GM18507 (cell line): Measurements from ENCODE around the gene CCNG2.

Experiments
- DNase-seq: peaks from one replicate; pipeline ENCODE4 v3.0.0; 2011; ENCODE audit warnings: low read depth; ENCODE audit not compliant: insufficient read length; ENCODE audit errors: extremely low spot score
- FAIRE-seq: peaks from 2 replicates; lab custom pipeline; 2011; peaks lifted over from hg19 to GRCh38; lab: Jason Lieb, UNC

Gene CCNG2

GRCh38 chr4:77172336-77172735, 15.3 kb downstream of the CCNG2 start:
- FAIRE-seq (no peak), DNase-seq (no peak)

GRCh38 chr4:77174426-77174825, 17.4 kb downstream of the CCNG2 start:
- no peak for DNase-seq
- no peak for FAIRE-seq

- FAIRE-seq (no peak), DNase-seq (no peak)
Observed at GRCh38 chr4:77175201-77175611, 18.2 kb downstream of the CCNG2 start.

- no peak for FAIRE-seq
Observed at GRCh38 chr4:77176640-77177039, 19.6 kb downstream of the CCNG2 start.

GRCh38 chr4:77177199-77177598, 20.2 kb downstream of the CCNG2 start:
- DNase-seq: no peak
- no peak for FAIRE-seq

More at GRCh38 chr4:77176640-77177039, 19.6 kb downstream of the CCNG2 start:
- no peak for DNase-seq

GRCh38 chr4:77178560-77178959, 21.6 kb downstream of the CCNG2 start:
- no peak for DNase-seq
- no peak for FAIRE-seq

DNA sequence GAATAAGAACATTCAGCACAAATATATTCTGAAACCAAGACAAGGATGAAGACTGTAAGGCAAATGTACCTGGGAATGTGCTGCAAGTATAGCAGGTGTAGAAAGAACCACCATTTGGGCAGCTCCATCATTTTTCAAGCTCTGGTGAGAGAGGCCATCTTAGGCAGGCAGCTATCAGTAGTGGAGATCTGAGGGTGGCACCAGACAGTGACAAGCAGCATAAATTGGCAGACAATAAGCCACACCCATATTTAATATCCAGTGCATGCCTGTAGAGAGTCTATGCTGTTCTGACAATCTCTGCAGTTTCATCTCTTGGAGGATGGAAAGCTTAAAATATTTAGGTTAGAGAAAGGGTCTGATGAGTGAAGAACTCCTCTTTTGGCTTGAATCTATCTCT, 22.5 kb downstream of the CCNG2 start:
- DNase-seq (no peak), FAIRE-seq (no peak)

GRCh38 chr4:77181720-77182119, 24.7 kb downstream of the CCNG2 start:
- FAIRE-seq (no peak), DNase-seq (no peak)

DNA sequence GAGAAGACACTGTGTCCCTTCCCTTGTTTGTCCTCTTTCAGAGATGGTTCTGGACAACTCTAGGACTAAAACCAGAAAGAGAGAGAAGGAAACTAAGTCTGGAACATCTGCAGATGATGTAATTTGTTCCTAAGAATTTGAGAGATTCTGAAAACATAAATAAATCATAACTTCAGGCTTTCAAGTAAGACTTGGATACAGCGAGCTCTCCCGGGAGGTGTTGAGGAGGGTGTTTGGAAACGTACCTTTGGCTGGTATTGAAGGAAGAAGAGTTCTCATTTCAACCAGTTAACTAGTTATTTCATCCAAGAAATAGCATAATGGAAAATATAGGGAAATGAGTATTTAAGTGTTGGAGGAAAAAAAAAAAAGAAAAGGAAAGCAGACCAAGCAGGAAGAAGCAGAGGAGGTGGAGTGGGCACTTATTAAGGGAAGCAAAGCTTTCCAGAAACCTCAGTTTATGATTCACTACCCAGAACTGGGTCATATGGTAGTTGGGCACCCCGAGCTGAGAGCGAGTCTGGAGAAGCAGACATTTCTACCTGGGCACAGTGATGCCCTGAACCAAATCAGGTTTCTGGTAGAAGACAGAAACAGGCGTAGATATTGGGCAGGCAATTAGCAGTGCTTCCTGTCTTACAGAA, 26.9 kb downstream of the CCNG2 start:
- DNase-seq (no peak), FAIRE-seq (no peak)

DNA sequence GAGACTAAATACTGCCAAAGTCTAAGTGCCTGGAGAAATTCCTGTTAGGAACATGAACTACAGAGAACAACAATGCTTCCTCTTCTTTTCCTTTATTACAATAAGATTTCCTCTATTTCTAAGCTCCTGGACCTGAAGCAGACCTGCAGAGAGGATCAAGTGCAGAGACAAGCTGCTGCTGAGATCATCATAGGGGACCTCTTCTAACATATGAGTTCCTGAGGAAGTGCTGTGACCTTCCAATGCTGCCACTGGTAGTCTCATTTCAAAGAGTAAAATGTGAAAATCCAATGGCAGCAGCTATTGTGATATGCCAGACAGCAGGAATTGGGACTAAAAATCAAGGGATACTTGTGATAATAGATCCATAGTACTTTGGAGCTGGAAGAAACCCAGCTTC, 28.0 kb downstream of the CCNG2 start:
- DNase-seq (no peak), FAIRE-seq (no peak)

DNA sequence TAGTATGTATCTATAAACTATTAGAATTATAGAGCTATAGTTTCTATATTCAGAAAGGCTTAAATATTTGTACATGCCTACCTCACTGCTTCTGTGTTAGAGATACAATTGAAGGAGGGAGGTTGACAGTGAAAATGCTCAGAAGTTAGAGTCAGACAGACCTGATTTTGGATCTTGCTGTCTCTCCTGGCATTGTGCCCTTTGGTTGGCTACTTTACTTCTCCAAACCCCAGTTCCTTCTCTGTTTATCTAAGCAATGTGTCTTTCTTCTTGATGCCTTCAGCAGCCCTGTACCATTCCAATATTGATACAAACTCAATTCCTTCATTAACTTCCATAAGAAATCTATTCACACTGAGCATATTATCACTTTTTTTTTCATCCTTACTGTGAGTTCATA, 28.7 kb downstream of the CCNG2 start:
- FAIRE-seq: no peak
- no peak for DNase-seq

DNA sequence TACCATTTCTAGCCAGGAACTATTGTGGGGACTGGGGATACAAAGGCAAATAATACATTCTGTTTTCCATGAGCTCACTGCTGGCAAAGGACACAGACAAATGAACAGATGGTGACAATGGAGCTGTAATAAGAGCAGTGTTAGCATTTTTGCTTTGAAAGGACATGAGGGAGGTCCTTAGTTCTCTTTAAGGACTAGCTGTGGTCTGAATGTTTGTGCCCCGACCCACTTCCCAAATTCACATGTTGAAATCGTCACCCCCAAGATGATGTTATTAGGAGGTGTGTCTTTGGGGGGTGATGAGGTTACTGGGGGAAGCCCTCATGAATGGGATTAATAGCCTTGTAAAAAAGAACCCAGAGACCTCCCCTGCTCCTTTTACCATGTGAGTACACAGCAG, 30.3 kb downstream of the CCNG2 start:
- DNase-seq (no peak), FAIRE-seq (no peak)

- no peak for DNase-seq
- FAIRE-seq: no peak
Observed at GRCh38 chr4:77188498-77189220, 31.7 kb downstream of the CCNG2 start.

- DNase-seq: no peak
- FAIRE-seq: no peak
Observed at GRCh38 chr4:77189412-77189811, 32.4 kb downstream of the CCNG2 start.

GRCh38 chr4:77190053-77190452, 33.0 kb downstream of the CCNG2 start:
- FAIRE-seq (no peak), DNase-seq (no peak)

GRCh38 chr4:77193046-77193445, 36.0 kb downstream of the CCNG2 start:
- no peak for FAIRE-seq
- DNase-seq: no peak

DNA sequence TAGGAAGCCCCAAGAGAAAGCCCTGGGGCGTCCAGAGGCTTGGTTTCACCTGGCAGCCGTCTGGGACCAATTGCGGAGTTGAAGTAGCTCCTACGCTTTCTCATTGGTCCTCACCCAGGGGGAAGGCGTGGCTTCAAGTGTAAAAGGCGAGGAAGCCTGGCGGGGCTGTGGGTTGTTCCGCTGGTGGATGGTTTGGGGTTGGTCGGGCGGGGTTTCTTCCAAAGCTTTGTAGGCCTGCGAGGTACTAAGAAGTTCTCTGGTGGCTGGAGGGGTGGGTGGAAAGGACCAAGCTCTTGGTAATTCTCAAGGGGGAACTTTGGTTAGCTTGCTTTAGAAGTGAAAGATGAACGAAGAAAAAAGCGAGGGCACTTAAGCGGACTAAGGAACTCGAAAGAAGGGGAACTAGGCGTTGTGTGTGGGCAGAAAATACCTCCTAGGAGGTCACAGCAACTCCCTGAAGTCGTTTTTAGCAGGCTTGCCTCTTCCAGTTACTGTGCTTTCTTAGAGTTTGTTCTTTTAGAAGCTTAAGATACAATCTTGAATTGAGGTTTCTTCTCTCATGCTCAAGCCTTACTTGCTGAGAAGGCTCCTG, 36.6 kb downstream of the CCNG2 start:
- peak; percentile 92 for FAIRE-seq
- DNase-seq: peak; percentile 79

DNA sequence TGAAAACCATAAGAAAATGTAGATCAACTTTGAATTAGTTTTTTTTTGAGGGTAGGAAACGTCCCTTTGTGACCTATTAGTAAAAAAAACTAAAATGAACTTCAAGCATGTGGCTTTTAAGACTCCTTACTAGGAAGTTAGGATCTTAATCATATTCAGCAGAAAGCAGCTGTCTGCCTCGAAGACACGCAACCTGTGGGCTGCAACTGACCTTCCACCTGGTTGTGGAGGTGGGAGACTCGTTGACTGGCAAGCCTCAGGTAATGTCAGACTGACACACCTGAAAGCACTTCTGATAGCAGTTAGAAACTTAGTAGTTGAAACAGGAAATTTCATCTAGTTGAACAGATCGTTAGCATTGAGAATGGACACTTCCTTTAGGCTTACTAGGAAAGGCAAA, 37.4 kb downstream of the CCNG2 start:
- FAIRE-seq (no peak), DNase-seq (no peak)

DNA sequence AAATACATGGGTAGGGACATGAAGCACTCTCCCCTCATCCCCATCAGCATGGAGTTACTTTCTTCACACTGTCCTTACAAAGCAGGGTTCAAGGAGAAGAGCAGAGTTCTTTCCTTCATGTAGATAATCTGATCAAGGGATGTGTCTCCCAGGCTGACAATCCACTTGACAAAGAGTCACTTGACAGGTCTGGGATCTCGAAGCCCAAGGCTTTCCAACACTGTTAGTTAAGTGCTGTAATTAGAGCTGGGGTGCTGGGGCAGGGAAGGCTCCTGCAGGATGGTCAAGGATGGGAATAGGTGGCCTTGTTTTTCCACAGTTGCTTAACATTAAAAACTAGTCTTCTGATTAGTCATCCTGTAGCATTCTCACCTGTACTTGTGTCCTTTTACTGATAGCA, 38.0 kb downstream of the CCNG2 start:
- DNase-seq: no peak
- peak; percentile 15 for FAIRE-seq

DNA sequence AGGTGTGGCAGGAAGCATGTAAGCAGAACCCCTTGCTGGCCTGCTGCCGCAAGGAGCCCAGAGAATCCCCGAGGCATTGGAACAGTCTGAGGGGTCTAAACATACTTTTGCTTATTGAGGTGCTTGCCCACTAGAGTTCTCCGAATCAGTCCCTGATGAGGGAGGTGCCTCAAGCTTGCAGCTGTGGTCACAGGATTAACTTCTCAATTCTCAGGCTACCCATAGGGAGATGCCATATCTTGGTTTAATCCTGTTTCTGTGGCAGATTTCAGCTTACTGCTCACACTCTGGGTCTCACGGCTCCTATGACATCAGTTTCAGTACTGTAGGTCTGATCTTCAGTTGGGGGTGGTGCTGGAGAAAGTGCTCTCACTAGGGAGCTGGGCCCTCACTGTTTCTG, 39.9 kb downstream of the CCNG2 start:
- no peak for DNase-seq
- peak; percentile 78 for FAIRE-seq

GRCh38 chr4:77197361-77197760, 40.4 kb downstream of the CCNG2 start:
- DNase-seq (no peak), FAIRE-seq (no peak)
